ENCODE results near the gene ADSS1. TPM values are rescaled to one million over a fixed set of nuclear protein-coding genes. Genes with fewer than 3 reads are reported as not detected.
A peak's percentile ranks its signal among the peaks of the same experiment; 100 is the strongest.

The ADSS1 gene
- total RNA-seq, 3 donors from 2014 or later = 0.66 to 1.2 (median 0.69) TPM

DNA sequence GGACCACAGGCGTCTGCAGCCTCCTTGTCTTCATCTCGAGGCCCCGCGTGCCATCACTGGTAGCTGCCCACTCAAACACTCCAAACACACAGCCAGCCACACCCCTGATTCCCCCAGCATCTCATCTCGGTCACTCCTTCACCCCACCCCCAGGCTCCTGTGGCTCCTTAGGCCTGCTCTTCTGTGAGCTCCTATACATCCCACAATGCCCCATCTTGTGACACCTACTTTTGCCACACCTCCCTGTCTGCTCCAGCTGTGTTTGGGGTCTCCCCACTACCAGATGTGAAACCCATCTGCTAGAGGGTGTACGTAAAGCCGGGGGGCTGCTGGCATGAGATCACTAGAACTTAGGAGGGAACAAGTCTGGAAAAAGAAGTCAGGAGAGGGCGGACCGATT, 67.4 kb downstream of the ADSS1 start:
- H3K4me3 Mint-ChIP-seq = no peak overlapping the region
- H3K36me3 Mint-ChIP-seq (ENCODE audit: insufficient read depth) = peaks cover 2% of the 10 kb centered on the region
- DNase-seq = no peak
- ATAC-seq = no peak
- no peaks in the 10 kb centered on the region for H3K27me3 Mint-ChIP-seq (ENCODE audit: low read depth)
- no peaks in the 10 kb centered on the region for H3K9me3 Mint-ChIP-seq
- peaks cover 46% of the 10 kb centered on the region for H3K4me1 Mint-ChIP-seq (ENCODE audit: low read depth)

DNA sequence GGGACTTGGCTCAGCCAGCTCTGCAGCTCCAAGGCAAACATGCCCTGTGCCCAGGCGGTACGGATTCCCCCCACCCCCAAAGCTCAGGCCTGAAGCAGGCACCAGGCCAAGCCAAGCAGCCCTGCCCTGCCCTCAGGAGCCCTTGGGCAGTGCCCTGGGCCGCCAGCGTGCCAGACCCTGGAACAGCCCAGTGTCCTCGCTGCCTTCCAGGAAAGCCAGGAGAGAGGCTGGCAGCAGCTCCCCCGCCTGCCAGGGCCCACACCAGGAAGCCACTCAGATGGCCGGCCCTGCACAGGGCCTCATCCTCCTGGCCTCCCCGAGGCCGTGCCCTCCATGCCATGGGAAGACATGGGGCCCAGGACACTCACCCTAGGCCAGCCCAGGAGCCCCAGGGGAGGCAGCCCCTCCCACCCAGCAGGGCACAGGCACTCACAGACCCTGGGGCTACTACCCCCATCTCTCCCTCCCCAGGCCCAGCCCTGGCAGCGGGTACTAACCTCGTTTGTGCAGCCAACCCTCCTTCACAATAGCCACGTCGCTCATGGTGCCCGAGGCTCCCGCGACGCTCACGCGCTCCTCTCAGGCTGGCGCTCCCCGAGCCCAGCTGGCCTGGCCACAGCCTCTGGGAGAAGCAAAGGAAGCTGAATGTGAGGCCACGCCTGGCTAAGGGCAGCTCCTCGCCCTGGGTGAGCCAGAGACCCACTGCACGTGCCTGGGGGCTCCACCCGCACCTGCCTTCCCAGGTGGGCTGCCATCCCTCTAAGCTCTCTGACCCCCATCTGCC, 68.3 kb downstream of the ADSS1 start:
- Mint-ChIP-seq H3K4me1 (ENCODE audit: low read depth) (peaks cover 44% of the 10 kb centered on the region), H3K4me3 (no peak overlapping the region)
- no peak for ATAC-seq

GRCh38 chr14:104792945-104793702, 69.1 kb downstream of the ADSS1 start:
- peaks cover 2% of the 10 kb centered on the region for H3K36me3 Mint-ChIP-seq (ENCODE audit: insufficient read depth)
- no peaks in the 10 kb centered on the region for H3K9me3 Mint-ChIP-seq
- peaks cover 44% of the 10 kb centered on the region for H3K4me1 Mint-ChIP-seq (ENCODE audit: low read depth)
- H3K27me3 Mint-ChIP-seq (ENCODE audit: low read depth) = no peaks in the 10 kb centered on the region
- DNase-seq (no peak), ATAC-seq (no peak)
- H3K4me3 Mint-ChIP-seq = peak overlapping the region; percentile 84

More for the DNA sequence above, 68.3 kb downstream of the ADSS1 start:
- Mint-ChIP-seq H3K9me3 (no peaks in the 10 kb centered on the region), H3K27me3 (ENCODE audit: low read depth) (no peaks in the 10 kb centered on the region), H3K36me3 (ENCODE audit: insufficient read depth) (peaks cover 2% of the 10 kb centered on the region)
- no peak for DNase-seq

DNA sequence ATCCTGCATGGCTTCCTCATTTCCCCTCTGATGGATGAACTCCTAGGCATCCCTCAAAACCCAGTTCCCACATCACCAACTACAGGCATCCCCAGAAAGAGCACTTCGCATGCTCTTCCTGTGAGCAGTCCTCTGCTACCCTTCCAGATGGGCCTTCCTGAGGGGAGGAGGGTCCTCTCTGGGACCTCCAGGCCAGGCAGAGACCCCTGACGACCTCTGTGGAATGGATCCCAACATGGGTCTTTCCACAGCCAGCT, 69.6 kb downstream of the ADSS1 start:
- peaks cover 2% of the 10 kb centered on the region for H3K36me3 Mint-ChIP-seq (ENCODE audit: insufficient read depth)
- H3K9me3 Mint-ChIP-seq = no peaks in the 10 kb centered on the region
- DNase-seq (no peak), ATAC-seq (no peak)
- peaks cover 40% of the 10 kb centered on the region for H3K4me1 Mint-ChIP-seq (ENCODE audit: low read depth)
- H3K27me3 Mint-ChIP-seq (ENCODE audit: low read depth) = no peaks in the 10 kb centered on the region
- H3K4me3 Mint-ChIP-seq = peak overlapping the region; percentile 84

GRCh38 chr14:104794099-104794498, 70.1 kb downstream of the ADSS1 start:
- Mint-ChIP-seq H3K9me3 (no peaks in the 10 kb centered on the region), H3K4me1 (ENCODE audit: low read depth) (peaks cover 40% of the 10 kb centered on the region), H3K4me3 (peak overlapping the region; percentile 84), H3K36me3 (ENCODE audit: insufficient read depth) (peaks cover 2% of the 10 kb centered on the region), H3K27me3 (ENCODE audit: low read depth) (no peaks in the 10 kb centered on the region)
- peak; percentile 13 to 23 for ATAC-seq
- DNase-seq = peak; percentile 35

DNA sequence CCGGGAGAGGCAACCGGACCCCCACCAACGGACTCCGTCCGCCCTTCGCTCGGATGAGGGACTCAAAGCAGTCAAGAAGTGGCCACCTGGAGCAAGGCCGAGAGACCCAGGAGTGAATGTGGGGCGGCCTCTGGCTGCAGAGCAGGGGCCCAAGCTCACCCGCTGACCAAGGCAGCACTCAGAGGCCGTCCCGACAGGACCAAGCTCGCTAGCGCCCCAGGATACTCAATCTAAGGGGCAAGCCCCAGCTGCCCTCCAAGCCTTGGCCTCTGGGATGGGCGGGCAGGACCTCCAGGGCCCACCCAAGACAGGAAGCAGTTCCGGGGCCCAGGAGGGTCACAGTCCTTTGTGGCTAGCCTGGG, 70.6 kb downstream of the ADSS1 start:
- DNase-seq = no peak
- peaks cover 2% of the 10 kb centered on the region for H3K36me3 Mint-ChIP-seq (ENCODE audit: insufficient read depth)

GRCh38 chr14:104794993-104795780, 71.2 kb downstream of the ADSS1 start, which contains the start of gene AKT1:
Gene AKT1 (minus strand): TSS chr14:104795748. CDS start chr14:104792643, 3,105 bp downstream.
- H3K4me3 Mint-ChIP-seq = peak within 1 kb of the TSS; percentile 84
- peak; percentile 53 for ATAC-seq
- no peak for DNase-seq
- H3K27me3 Mint-ChIP-seq (ENCODE audit: low read depth) = no peaks in the 10 kb centered on the region
- no peaks in the 10 kb centered on the region for H3K9me3 Mint-ChIP-seq
- H3K36me3 Mint-ChIP-seq (ENCODE audit: insufficient read depth) = peaks cover 2% of the 10 kb centered on the region
- peaks cover 40% of the 10 kb centered on the region for H3K4me1 Mint-ChIP-seq (ENCODE audit: low read depth)

More for the DNA sequence above, 70.6 kb downstream of the ADSS1 start:
- peak overlapping the region; percentile 84 for H3K4me3 Mint-ChIP-seq
- no peaks in the 10 kb centered on the region for H3K27me3 Mint-ChIP-seq (ENCODE audit: low read depth)
- peaks cover 41% of the 10 kb centered on the region for H3K4me1 Mint-ChIP-seq (ENCODE audit: low read depth)
- peak in 1 of 2 donors; percentile 6 for ATAC-seq
- H3K9me3 Mint-ChIP-seq = no peaks in the 10 kb centered on the region

GRCh38 chr14:104795781-104796686, 72.0 kb downstream of the ADSS1 start:
- Mint-ChIP-seq H3K27me3 (ENCODE audit: low read depth) (no peaks in the 10 kb centered on the region), H3K4me1 (ENCODE audit: low read depth) (peaks cover 38% of the 10 kb centered on the region), H3K4me3 (peak overlapping the region; percentile 74), H3K36me3 (ENCODE audit: insufficient read depth) (peaks cover 2% of the 10 kb centered on the region), H3K9me3 (no peaks in the 10 kb centered on the region)
- DNase-seq = peak; percentile 56
- ATAC-seq = no peak

DNA sequence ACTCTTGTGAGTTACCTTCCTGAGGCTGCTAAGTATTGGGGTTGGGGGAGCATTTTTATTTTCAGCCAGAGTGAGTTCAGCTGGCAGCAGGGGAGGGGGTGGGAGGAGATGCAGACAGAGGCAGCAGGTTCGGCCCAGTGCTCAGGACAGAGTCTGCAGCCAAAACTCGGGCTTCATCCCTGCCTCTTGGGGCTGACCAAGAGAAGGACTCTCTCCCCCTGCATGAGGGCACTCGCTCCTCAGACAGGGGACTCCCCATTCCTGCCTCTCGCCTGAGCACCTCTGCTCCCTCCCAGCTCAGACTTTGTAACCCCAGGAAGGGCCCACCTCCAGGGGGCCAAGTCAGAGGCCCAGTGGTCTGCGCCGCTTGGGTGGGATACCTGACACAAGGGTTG, 72.7 kb downstream of the ADSS1 start:
- ATAC-seq = no peak
- Mint-ChIP-seq H3K36me3 (ENCODE audit: insufficient read depth) (no peaks in the 10 kb centered on the region), H3K4me1 (ENCODE audit: low read depth) (peaks cover 42% of the 10 kb centered on the region), H3K9me3 (no peaks in the 10 kb centered on the region), H3K4me3 (peak overlapping the region; percentile 74), H3K27me3 (ENCODE audit: low read depth) (no peaks in the 10 kb centered on the region)
- DNase-seq = no peak

Other genes with a start within 250 kb of the ADSS1 start
- gene C14orf180, start 144.5 kb upstream of the ADSS1 start, total RNA-seq = not detected
- not detected for gene TMEM179, start 119.5 kb upstream of the ADSS1 start, total RNA-seq
- gene INF2, start 34.6 kb upstream of the ADSS1 start, total RNA-seq = 10 to 100 TPM; 51.8 to 54.9 (median 54.5) TPM
- 100 to 1,000 TPM; 135 to 157 (median 149) TPM for gene SIVA1, start 28.9 kb downstream of the ADSS1 start, total RNA-seq
- gene AKT1, start 71.5 kb downstream of the ADSS1 start, total RNA-seq = 100 to 1,000 TPM; 107 to 124 (median 116) TPM
- gene ZBTB42, start 76.9 kb downstream of the ADSS1 start, total RNA-seq = 1 to 10 TPM; 3.6 to 4.1 (median 4.0) TPM
- gene CEP170B, start 141.0 kb downstream of the ADSS1 start, total RNA-seq = 10 to 100 TPM in 1 of 3 donors, 1 to 10 TPM in 2; 6.9 to 11.1 (median 7.5) TPM
- gene PLD4, start 200.7 kb downstream of the ADSS1 start, total RNA-seq = under 1 TPM in 1 of 3 donors, not detected in 2; 0.08 TPM

Measured in activated T-cell treated with anti-CD3 and anti-CD28 coated beads, Interleukin-2, amount 50 U/mL, for 4 hours (primary cell).